H1 (cell line): ENCODE results near the gene FBXO11. TPM values are rescaled to one million over a fixed set of nuclear protein-coding genes. Genes with fewer than 3 reads are reported as not detected.

Source experiments
- polyA plus RNA-seq, 7 experiments: library from polyadenylated mRNA; depleted of rRNA in 3 of 7; stranded (reverse) in 5 of 7; unstranded in 2 of 7; fragments of >200 nt in 5 of 7; fragments of 200-250 nt in 2 of 7; gene quantifications; 1 replicate in 5 of 7; 2 replicates in 1 of 7; 4 replicates in 1 of 7; pipeline versions ENCODE4 v1.2.1 to v1.2.3, GENCODE V29; 2011 to 2013; ENCODE audit warnings: missing spikeins in 2 of 7, mixed read lengths in 2 of 7
- total RNA-seq: library from RNA; stranded (reverse); fragmentation: NEBNext Ultra II Directional; extraction: Animal tissue kit (Norgen Biotek cat#: 25700); gene quantifications from 2 replicates; pipeline ENCODE4 v1.2.1, GENCODE V29; 2021
- TF ChIP-seq, protein P1 (sequence below): fragments of 300-600 bp; sonication (generic); IDR thresholded peaks from 2 replicates; pipeline ENCODE4 v1.7.1; 2012; ENCODE audit warnings: low read length, moderate library complexity, mild to moderate bottlenecking, inconsistent platforms; ENCODE audit not compliant: insufficient replicate concordance

The FBXO11 gene
- total and polyA plus RNA-seq, 2 of the 8 experiments (the other 6 are each of a cell fraction or from before 2014, with no cell fraction given) = 21.7 to 57.3 TPM

DNA sequence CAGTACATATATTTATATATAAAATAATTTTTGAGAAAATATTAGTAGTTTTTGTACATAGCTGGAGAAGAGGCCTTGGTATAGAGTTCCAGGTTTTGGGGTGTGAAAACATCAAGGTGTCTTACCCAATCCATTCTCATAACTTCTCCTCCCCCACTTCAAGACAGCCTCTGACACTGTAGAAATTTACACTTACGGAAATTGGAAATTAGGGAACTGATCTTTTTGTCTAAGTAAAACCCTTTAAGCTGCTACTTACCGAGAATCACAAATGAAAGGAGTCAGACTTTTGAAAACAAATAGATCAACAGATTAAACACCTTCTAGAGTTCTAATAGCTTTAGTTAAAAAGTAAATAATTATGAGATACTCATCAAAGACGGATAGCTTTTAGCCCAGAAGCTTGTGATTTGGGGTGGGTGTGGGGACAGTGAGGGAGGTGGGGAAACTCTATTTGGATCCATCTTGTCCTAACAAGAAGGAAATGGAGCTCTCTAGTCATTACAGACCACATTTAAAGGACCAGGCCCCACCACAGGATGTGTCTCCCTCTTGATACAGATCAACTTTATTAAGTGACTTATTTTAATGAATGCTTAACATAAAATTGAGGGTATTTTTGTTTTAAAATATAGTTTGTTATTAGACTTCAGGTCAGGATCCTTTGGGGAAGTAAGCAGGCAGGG lies 11.1 kb upstream of the FBXO11 start (continued):
- TF ChIP-seq, protein P1, sequence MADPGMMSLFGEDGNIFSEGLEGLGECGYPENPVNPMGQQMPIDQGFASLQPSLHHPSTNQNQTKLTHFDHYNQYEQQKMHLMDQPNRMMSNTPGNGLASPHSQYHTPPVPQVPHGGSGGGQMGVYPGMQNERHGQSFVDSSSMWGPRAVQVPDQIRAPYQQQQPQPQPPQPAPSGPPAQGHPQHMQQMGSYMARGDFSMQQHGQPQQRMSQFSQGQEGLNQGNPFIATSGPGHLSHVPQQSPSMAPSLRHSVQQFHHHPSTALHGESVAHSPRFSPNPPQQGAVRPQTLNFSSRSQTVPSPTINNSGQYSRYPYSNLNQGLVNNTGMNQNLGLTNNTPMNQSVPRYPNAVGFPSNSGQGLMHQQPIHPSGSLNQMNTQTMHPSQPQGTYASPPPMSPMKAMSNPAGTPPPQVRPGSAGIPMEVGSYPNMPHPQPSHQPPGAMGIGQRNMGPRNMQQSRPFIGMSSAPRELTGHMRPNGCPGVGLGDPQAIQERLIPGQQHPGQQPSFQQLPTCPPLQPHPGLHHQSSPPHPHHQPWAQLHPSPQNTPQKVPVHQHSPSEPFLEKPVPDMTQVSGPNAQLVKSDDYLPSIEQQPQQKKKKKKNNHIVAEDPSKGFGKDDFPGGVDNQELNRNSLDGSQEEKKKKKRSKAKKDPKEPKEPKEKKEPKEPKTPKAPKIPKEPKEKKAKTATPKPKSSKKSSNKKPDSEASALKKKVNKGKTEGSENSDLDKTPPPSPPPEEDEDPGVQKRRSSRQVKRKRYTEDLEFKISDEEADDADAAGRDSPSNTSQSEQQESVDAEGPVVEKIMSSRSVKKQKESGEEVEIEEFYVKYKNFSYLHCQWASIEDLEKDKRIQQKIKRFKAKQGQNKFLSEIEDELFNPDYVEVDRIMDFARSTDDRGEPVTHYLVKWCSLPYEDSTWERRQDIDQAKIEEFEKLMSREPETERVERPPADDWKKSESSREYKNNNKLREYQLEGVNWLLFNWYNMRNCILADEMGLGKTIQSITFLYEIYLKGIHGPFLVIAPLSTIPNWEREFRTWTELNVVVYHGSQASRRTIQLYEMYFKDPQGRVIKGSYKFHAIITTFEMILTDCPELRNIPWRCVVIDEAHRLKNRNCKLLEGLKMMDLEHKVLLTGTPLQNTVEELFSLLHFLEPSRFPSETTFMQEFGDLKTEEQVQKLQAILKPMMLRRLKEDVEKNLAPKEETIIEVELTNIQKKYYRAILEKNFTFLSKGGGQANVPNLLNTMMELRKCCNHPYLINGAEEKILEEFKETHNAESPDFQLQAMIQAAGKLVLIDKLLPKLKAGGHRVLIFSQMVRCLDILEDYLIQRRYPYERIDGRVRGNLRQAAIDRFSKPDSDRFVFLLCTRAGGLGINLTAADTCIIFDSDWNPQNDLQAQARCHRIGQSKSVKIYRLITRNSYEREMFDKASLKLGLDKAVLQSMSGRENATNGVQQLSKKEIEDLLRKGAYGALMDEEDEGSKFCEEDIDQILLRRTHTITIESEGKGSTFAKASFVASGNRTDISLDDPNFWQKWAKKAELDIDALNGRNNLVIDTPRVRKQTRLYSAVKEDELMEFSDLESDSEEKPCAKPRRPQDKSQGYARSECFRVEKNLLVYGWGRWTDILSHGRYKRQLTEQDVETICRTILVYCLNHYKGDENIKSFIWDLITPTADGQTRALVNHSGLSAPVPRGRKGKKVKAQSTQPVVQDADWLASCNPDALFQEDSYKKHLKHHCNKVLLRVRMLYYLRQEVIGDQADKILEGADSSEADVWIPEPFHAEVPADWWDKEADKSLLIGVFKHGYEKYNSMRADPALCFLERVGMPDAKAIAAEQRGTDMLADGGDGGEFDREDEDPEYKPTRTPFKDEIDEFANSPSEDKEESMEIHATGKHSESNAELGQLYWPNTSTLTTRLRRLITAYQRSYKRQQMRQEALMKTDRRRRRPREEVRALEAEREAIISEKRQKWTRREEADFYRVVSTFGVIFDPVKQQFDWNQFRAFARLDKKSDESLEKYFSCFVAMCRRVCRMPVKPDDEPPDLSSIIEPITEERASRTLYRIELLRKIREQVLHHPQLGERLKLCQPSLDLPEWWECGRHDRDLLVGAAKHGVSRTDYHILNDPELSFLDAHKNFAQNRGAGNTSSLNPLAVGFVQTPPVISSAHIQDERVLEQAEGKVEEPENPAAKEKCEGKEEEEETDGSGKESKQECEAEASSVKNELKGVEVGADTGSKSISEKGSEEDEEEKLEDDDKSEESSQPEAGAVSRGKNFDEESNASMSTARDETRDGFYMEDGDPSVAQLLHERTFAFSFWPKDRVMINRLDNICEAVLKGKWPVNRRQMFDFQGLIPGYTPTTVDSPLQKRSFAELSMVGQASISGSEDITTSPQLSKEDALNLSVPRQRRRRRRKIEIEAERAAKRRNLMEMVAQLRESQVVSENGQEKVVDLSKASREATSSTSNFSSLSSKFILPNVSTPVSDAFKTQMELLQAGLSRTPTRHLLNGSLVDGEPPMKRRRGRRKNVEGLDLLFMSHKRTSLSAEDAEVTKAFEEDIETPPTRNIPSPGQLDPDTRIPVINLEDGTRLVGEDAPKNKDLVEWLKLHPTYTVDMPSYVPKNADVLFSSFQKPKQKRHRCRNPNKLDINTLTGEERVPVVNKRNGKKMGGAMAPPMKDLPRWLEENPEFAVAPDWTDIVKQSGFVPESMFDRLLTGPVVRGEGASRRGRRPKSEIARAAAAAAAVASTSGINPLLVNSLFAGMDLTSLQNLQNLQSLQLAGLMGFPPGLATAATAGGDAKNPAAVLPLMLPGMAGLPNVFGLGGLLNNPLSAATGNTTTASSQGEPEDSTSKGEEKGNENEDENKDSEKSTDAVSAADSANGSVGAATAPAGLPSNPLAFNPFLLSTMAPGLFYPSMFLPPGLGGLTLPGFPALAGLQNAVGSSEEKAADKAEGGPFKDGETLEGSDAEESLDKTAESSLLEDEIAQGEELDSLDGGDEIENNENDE = no peak
